ENCODE results near the gene TLR8. TPM values are rescaled to one million over a fixed set of nuclear protein-coding genes. Genes with fewer than 3 reads are reported as not detected.

Gene TLR8
- total and polyA plus RNA-seq, 10 of the 15 experiments (the other 5 are each of a cell fraction or from before 2014, with no cell fraction given) = 0.04 TPM; not detected in 9

DNA sequence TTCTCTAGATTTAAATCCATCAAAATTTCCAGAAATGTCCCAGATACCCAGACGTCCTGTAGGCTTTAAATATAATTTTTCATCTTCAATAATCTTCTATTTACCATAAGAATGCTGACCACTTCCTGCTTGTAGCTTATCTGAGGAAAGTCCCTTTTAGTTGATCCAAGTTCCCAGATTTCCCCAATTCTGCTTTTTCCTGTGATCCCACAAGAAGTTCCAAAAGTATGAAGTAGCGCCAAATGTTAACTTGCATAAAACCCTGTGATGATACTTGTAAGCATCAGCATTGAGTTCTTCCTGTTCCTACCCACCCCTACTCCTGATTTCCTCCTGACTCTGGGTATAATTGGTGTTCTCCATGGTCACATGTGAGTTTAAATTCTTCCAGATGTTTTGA, 10.6 kb upstream of the TLR8 start (continued):
- TF ChIP-seq, protein P1, sequence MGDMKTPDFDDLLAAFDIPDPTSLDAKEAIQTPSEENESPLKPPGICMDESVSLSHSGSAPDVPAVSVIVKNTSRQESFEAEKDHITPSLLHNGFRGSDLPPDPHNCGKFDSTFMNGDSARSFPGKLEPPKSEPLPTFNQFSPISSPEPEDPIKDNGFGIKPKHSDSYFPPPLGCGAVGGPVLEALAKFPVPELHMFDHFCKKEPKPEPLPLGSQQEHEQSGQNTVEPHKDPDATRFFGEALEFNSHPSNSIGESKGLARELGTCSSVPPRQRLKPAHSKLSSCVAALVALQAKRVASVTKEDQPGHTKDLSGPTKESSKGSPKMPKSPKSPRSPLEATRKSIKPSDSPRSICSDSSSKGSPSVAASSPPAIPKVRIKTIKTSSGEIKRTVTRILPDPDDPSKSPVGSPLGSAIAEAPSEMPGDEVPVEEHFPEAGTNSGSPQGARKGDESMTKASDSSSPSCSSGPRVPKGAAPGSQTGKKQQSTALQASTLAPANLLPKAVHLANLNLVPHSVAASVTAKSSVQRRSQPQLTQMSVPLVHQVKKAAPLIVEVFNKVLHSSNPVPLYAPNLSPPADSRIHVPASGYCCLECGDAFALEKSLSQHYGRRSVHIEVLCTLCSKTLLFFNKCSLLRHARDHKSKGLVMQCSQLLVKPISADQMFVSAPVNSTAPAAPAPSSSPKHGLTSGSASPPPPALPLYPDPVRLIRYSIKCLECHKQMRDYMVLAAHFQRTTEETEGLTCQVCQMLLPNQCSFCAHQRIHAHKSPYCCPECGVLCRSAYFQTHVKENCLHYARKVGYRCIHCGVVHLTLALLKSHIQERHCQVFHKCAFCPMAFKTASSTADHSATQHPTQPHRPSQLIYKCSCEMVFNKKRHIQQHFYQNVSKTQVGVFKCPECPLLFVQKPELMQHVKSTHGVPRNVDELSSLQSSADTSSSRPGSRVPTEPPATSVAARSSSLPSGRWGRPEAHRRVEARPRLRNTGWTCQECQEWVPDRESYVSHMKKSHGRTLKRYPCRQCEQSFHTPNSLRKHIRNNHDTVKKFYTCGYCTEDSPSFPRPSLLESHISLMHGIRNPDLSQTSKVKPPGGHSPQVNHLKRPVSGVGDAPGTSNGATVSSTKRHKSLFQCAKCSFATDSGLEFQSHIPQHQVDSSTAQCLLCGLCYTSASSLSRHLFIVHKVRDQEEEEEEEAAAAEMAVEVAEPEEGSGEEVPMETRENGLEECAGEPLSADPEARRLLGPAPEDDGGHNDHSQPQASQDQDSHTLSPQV (IDR thresholded peaks at IDR 0.05) = no peak
- TF ChIP-seq TARDBP (IDR thresholded peaks at IDR 0.05; ENCODE audit: borderline replicate concordance) = no peak
- TF ChIP-seq, protein P2, sequence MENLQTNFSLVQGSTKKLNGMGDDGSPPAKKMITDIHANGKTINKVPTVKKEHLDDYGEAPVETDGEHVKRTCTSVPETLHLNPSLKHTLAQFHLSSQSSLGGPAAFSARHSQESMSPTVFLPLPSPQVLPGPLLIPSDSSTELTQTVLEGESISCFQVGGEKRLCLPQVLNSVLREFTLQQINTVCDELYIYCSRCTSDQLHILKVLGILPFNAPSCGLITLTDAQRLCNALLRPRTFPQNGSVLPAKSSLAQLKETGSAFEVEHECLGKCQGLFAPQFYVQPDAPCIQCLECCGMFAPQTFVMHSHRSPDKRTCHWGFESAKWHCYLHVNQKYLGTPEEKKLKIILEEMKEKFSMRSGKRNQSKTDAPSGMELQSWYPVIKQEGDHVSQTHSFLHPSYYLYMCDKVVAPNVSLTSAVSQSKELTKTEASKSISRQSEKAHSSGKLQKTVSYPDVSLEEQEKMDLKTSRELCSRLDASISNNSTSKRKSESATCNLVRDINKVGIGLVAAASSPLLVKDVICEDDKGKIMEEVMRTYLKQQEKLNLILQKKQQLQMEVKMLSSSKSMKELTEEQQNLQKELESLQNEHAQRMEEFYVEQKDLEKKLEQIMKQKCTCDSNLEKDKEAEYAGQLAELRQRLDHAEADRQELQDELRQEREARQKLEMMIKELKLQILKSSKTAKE (IDR thresholded peaks at IDR 0.05; ENCODE audit: low read depth, poor library complexity, severe bottlenecking) = no peak
- TF ChIP-seq, protein P3, sequence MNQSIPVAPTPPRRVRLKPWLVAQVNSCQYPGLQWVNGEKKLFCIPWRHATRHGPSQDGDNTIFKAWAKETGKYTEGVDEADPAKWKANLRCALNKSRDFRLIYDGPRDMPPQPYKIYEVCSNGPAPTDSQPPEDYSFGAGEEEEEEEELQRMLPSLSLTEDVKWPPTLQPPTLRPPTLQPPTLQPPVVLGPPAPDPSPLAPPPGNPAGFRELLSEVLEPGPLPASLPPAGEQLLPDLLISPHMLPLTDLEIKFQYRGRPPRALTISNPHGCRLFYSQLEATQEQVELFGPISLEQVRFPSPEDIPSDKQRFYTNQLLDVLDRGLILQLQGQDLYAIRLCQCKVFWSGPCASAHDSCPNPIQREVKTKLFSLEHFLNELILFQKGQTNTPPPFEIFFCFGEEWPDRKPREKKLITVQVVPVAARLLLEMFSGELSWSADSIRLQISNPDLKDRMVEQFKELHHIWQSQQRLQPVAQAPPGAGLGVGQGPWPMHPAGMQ (IDR thresholded peaks at IDR 0.05; ENCODE audit: borderline replicate concordance) = no peak
- no peak for TF ChIP-seq RAD51 (IDR thresholded peaks at IDR 0.05)
- no peak for TF ChIP-seq CHD4 (IDR thresholded peaks at IDR 0.05)
